Activated naive CD4-positive, alpha-beta T cell (primary cell): ENCODE data around the gene ELOVL6.
"Not testable (repeated sequence)": the region's sequence is repeated elsewhere in the genome, so short reads cannot be mapped to it uniquely, and the experiment has no call there.

Experiments
- DNase-seq, 4 experiments: peaks; one replicate each; lab custom pipeline; 2025; lab: John Stamatoyannopoulos, UW

ELOVL6 gene, protein sequence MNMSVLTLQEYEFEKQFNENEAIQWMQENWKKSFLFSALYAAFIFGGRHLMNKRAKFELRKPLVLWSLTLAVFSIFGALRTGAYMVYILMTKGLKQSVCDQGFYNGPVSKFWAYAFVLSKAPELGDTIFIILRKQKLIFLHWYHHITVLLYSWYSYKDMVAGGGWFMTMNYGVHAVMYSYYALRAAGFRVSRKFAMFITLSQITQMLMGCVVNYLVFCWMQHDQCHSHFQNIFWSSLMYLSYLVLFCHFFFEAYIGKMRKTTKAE

DNA sequence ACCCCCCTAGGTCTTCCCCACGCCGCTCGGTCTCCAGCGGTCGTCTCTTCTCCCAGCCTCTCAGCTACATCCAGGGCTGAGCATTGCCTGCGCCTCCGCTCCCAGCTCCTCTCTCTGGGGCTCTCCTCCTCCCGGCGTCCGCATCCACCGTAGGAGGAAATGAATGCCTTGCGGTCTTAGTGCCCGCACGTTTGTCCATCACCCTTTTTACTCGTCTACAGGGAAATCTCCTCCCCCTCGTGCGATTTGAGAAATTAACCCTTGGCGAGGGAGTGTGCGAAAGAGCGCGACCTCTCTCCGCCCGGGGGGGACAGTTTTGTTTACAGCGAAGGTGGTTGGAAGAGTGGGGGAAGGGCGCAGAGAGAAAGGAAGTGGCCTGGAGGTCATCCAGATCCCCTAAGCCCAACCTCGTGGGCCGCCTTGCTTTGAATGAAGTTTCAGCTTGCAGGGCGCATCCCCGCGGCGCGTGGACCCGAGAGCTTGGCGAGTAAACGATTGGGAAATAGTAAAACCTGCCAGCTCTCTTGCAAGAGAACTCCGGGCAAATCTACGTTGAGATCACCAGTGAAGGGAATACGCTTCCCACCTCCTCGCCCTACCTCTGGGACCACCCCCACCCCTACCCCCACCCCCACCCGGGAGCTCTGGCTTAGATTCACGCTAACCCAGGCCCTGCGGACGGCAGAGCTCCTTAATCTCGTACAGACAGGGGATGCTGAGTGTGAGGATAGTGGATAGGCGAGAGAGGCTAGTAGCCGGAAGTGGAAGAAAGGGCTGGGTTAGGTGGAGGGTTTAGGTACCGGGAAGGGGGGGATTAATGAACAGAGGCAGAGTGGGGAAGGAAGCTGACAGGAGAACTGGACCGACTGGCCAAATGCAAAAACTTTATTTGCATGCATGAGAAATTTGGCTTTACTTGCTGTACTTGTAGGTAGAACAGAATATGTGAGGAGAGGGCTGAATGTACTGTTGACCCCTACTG lies at the start of gene ELOVL6:
TSS of gene ELOVL6 (minus strand) at position 181 of the 982 bp plus-strand sequence. CDS start 280 bp downstream, outside the sequence.
- peak in 2 of 4 experiments; percentile 2 to 13 for DNase-seq

DNA sequence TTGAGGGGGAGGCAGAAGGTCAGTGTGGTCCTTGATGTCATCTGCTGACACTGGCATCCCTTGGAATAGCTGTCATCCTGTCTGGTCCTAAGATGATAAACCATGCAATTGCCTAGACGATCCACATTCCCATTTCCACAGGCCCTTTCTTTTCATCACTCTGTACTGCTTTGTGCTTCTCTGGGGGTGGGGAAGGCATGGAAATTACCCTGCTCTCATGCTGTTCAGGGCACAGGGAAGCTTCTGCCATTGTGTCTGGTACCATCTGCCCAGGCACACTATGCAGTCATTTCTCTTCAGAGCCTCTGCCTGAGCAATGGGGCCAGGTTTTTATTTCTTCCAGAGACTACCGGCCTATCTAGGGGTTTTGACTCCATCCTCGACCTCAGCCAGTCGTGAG lies 49.7 kb upstream of the ELOVL6 start:
- DNase-seq, result no peak

DNA sequence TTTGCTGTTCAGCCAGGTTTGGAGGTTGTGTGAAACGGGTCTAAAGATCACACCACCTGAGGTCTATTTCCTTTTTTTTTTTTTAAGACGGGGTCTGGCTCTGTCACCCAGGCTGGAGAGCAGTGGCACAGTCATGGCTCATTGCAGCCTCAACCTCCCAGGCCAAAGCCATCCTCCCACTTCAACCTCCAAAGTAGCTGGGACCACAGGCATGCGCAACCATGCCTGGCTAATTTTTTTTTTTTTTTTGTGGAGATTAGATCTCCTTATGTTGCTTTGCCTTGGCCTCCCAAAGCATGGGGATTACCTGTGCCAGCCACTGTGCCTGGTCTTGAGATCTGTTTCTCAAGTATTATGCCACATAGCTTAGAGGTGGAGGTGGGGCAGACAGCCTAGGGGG lies 49.2 kb upstream of the ELOVL6 start:
- no peak for DNase-seq

DNA sequence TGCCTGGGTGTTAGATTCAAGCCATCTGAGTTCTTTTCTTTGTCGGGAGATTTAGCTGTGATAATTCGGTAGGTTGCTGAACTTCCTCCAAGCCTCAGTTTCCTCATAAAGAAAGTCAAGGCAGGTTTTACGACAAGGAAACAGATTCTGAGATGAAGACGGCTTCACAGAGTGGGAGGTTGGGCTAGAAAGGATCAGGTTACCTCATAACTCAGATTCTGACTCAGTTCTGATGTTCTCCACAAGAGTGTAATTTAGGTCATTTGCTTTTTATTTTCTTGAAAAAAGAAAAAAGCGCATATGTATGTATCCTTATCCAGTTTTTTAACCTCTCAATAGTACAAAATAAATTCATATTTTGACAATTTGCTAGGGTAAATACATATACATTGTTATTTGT lies 47.2 kb upstream of the ELOVL6 start:
- no peak for DNase-seq

DNA sequence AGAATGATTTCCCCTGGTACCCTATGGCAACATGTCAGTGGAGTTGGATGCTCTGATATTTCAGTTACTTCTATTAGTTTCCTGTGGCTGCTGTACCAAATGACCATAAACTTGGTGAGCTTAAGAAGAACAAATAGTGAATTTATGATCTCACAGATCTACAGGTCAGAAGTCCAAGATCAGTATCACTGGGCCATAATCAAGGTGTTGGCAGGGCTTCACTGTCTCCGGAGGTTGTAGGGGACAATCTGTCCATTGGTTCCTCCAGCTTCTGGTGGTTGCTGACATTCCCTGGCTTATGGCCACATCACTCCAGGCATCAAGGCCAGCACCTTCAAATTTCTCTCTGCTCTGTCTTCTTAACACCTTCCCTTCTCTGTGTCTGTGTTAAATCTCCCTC lies 37.9 kb upstream of the ELOVL6 start:
- DNase-seq, result no peak

DNA sequence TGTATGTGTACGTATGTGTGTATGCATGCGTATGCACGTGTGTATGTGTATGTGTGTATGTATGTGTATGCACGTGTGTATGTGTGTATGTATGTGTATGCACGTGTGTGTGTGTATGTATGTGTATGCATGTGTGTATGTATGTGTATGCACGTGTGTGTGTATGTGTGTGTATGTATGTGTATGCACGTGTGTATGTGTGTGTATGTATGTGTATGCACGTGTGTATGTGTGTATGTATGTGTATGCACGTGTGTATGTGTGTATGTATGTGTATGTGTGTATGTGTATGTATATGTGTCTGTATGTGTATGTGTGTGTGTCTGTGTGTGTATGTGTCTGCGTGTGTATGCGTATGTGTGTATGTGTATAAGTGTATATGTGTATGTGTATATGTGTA lies 35.2 kb upstream of the ELOVL6 start:
- DNase-seq, result not testable (repeated sequence)

DNA sequence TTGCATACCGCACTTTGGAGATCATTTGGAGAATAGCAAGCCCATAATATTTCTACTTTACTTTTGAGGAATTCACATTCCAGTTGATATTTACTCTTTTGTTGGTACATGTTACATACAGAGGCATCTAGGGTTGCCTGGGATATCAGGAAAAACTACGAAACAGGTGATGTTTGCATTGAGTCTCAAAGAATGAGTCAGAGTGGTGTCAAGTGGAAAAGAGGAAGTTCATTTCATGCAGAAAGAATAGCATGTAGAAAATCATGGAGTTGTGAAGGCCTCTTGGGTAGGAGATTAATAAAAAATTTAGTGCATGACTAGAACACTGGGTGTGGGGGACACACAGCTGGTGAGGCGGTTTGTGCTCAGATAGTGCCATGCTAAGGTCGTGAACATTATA lies 33.5 kb upstream of the ELOVL6 start:
- DNase-seq, result no peak

DNA sequence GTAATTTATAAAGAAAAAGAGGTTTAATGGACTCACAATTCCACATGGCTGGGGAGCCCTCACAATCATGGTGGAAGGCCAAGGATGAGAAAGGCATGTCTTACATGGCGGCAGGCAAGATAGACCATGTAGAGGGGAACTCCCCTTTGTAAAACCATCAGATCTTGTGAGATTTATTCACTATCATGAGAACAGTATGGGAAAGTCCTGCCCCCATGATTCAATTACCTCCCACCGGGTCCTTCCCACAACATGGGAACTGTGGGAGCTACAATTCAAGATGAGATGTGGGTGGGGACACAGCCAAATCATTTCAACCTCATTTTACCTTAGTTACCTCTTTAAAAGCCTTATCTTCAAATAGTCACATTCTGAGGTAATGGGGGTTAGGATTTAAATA lies 30.9 kb upstream of the ELOVL6 start:
- no peak for DNase-seq

DNA sequence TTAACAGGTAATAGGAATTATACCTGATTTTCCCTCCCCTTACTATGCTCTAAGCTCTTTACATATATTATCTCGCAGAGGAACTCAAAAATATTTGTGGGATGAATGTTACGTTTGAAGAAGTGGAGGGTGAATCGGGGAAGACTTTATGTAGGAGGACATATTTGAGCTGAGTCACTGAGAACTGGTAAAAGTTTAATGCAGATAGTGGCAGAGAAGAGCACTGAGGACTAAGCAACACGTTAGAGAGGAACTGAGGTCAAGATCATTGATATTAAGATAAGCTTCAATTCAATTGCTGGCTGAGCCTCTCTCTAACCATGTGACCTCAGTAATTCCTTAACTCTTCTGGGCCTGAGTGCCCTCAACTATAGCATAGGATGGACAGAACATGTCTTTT lies 26.4 kb upstream of the ELOVL6 start:
- no peak for DNase-seq

DNA sequence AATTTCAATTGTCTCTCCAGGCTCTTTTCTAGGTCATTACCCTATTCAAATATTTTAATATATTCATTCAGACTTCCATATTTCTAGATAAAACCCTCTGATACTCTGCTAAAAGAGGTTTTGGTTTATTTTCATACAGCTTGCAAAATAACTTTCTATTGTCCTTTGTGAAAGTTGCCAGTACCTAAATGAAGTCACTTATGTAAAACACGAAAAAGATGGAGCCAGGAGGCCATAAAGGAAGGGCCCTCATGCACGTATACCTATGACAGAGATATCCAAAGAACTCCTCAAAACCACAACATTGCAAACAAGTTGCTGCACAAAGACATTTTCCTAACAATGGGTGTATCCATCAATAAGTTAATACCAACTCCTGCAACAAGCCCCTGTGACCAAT lies 25.7 kb upstream of the ELOVL6 start:
- DNase-seq, result no peak

DNA sequence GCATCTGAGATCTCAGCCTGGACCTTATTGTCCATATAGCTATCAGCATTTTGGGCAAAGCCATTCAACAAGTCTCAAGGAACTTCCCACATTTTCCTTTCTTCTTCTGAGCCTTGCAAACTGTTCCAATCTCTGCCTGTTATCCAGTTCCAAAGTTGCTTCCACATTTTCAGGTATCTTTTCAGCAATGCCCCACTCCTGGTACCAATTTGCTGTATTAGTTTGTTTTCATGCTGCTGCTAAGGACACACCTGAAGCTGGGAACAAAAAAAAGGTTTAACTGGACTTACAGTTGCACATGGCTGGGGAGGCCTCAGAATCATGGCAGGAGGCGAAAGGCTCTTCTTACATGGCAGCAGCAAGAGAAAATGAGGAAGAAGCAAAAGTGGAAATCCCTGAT lies 20.5 kb upstream of the ELOVL6 start:
- not testable (repeated sequence) for DNase-seq

DNA sequence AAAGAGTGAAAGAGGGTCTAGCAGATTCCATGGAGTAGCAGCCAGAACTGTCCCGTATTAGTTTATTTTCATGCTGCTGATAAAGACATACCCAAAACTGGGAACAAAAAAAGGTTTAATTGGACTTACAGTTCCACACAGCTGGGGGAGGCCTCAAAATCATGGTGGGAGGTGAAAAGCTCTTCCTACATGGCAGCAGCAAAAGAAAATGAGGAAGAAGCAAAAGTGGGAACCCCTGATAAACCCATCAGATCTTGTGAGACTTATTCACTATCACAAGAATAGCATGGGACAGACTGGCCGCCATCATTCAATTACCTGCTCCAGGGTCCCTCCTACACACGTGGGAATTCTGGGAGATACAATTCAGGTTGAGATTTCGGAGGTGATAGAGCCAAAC lies 18.8 kb upstream of the ELOVL6 start:
- DNase-seq, result not testable (repeated sequence)

DNA sequence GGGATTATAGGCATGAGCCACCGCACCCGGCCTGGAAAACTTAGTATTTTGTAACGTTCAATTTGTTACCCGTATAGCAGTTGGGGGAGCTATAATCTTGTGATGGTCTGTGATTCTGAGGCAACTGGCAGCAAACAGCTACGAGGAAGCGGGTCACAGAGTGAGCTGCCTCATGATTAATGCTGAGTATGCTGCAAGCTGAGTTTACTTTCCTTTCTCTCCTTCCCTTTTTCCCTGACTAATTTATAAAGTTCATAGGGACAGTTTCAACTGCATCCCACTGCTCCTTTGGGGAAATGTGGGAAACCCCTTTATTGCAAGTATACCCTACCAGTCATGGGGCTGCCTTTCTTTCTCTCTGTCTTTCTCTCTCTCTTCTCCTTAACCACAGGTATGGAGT lies 17.7 kb upstream of the ELOVL6 start:
- no peak for DNase-seq

DNA sequence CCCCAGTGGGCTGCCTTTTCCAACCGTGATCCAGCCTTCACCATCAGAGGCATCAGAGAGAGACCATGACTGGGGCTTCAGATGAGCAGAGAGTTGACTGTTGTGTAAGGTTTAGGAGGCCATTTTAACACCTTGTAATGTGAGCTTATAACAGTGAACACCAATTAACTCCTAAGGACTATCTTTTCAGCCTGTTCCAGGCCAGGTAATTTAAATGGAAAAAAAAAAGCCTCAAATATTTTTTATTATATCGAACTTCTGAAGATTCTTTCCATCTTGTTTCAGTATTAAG lies 13.3 kb upstream of the ELOVL6 start:
- DNase-seq, result no peak

DNA sequence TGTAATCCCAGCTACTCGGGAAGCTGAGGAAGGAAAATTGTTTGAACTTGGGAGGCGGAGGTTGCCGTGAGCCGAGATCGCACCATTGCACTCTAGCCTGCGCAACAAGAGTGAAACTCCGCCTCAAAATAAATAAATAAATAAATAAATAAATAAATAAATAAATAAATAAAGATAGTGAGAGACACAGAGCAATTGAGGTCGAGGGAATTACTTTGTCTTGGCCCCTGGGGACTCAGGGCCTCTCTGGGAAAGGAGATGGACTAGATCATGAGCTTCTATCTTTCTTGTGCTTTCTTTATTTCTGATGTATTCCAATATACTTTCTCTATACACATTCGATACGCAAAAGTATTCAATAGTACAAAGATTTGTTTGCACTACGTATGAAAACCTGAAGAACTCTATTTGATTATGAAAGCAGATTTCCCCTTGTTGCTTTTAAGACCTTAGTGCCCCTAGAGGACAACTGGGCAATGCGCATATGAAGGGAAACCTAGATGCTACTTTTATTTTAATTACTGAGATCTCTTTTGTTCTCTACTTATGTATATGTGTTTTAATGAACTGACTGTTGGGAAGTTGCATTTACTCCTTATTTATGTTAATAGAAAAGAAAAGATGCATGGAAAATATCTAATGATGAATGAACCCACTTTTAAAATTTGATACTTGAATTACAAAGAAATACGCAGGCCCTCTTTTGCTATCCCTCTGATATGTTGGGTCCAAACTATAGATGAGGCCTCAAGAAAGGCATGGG lies 12.8 kb upstream of the ELOVL6 start:
- peak in 1 of 4 experiments; percentile 1 for DNase-seq

DNA sequence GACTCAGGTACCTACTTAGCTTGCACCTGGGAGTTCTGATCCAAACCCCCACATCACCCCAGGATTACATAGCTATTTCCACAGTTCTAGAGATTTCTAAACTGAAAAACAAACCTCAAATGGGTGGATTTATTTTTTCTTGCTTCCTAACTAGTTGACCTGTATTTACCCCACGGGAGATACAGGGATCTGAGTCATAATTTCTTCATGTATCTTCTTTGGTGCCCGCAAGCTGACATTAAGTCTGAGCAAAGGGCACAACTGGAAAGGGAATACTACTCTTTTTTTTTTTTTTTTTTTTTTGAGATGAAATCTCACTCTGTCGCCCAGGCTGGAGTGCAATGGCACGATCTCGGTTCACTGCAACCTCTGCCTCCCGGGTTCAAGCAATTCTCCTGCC lies 10.0 kb upstream of the ELOVL6 start:
- DNase-seq, result no peak

DNA sequence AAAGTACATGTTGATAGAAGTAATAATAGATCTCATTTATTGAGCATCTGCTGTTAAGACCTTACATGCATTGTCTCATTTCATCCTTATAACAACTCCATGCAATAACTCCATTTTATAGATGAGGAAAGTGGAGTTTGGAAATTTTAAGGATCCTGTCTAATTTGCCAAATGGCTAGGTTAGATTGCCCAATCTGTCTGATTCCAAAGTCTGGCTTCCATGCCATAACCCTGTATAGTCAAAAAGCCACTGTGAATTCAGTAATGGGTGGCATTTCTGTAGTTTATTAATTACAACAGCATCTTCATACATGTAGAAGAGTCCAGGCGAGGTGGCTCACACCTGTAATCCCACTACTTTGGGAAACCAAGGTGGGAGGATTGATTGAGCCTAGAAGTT lies 8.8 kb upstream of the ELOVL6 start:
- no peak for DNase-seq

DNA sequence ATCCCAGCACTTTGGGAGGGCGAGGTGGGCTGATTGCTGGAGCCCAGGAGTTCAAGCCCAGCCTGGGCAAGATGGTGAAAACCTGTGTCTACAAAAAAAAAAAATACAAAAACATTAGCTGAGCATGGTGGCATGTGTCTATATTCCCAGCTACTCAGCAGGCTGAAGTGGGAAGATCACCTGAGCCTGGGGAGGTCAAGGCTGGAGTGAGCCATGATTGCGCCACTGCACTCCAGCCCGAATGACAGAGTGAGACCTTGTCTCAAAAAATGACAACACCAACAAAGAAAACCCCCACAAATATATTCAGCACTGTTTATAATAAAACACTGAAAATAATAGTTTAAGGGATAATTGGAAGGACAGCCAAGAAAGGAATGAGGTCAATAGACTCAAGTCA lies 3.6 kb upstream of the ELOVL6 start:
- DNase-seq, result no peak

DNA sequence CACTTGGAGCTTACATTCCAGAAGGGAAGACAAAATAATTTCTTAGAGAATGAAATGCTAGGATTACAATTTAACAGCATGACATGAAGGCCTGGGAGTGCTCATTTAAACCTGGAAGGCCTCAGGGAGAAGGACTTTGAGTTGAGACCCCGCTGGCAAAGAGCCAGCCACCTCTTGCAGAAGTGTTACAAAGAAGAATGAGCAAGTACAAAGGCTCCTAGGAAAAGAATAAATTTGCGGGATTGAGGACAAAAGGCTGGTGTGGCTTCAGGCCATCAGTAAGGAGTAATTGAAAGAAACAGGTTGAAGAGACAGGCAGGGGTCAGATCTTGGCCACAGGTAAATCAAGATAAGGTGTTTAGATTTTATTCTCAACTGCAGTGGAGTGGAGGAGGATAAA lies 3.1 kb upstream of the ELOVL6 start:
- DNase-seq, result no peak

DNA sequence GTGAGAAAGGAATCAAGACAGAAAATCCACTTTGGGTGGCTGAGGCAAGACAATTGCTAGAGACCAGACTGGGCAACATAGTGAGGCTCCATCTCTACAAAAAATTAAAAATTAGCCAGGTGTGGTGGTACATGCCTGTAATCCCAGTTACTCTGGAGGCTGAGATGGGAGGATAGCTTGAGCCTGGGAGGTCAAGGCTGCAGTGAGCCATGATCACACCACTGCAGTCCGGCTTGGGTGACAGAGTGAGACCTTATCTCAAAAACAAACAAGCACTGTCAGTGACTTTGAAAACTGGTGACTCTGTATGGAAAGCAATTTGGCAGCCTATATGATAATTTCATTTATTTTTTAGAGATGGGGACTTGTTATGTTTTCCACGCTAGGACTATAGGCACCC lies 2.3 kb upstream of the ELOVL6 start:
- DNase-seq, result no peak

DNA sequence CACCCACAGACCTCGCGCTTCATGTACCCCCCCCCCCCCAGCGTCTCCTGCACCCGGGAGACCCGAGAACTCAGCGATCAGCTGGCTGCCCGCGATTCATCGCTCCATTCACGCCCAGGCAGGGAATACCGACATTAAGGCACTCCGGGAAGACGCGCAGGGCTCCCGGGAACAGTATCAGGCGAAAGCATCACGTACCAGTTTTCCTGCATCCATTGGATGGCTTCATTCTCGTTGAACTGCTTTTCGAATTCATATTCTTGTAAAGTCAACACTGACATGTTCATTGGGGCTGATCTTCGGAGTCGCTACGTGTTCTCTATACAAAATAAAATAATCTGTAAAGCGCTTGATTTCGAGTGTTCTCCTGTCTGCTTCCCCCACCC lies 373 bp downstream of the ELOVL6 start:
- peak in 1 of 4 experiments; percentile 12 for DNase-seq

DNA sequence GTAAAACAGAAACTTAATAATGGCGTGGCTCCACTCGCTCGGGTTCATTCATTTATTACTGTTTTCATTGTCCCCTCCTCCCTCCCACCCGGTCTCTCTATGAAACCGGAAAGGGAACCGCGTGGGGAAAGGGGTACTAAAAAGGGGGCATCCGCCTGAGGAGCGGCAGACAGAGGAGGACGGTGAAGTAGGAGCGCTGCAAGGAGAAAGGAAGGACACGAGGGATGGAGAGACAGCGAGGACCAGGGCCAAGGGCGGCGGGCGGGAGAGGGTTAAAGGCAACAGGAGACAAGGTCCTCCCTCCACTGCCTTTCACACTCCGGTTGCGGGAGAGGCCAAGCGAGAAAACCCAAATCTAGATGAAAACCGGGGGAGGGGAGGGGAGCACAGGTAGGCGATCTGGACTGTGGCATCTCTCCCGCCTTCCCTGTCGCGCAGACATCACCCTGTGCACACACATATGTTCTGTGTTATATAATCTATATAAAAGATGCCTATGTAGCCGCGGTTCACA lies 829 bp downstream of the ELOVL6 start:
- DNase-seq, result peak; percentile 7 to 12 (median 12)
